ENCODE results near the gene ZNF836.

ZNF836 gene

DNA sequence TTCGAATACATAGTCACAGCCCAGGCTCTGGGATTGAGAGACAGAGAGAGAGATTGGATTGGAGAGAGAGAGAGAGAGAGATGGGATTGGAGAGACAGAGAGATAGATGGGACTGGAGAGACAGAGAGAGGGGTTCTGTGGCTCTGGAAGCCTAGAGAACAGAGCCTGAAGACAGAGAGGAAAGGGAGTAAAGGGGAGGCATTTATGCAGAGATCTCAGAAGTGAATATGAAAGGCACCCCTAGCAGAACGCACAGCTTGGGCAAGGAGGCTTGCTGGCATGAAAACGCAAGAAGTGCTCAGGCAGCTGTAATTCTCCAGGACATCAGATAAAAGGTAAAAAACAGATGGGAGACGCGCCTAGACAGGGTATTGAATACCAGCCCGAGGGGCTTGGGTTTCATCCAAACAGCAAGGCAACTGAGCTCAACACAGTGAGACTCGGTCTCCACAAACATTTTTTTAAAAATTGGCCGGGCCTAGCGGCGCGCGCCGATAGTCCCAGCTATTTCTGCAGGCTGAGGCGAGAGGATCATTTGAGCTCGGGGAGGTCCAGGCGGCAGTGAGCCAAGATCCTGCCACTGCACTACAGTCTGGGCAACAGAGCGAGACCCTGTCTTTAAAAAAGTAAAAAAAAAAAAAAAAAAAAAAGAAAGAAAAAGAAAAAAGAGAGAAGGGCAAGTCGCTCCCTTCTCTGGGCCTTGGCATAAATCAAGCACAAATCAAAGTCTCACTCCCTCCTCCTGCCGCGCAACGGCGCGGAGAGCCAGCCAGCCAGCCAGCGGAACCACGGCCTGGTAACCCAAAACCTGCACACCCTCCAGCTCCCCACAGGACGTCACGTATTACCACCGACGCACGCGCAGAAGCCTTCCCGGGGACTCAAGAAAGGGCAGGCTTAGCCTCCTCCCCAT lies 17.7 kb upstream of the ZNF836 start:
- no peak for DNase-seq (ENCODE audit: low read depth)

DNA sequence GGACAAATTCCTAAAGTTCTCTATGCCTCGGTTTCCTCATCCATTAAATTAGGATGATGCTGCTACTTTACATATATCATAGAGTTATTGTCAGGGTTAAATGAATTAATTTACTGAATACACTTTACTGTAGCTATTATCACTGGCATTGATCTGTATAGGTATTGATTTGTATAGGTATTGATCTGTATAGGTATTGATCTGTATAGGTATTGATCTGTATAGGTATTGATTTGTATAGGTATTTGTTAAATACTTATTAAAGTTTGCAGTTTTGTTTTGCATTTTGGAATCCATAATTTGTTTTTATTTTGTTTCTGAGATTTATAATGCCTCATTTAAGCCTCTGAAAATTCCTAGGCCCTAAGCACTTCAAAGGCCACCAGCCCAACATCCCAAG lies 16.0 kb upstream of the ZNF836 start:
- no peak for DNase-seq (ENCODE audit: low read depth)

DNA sequence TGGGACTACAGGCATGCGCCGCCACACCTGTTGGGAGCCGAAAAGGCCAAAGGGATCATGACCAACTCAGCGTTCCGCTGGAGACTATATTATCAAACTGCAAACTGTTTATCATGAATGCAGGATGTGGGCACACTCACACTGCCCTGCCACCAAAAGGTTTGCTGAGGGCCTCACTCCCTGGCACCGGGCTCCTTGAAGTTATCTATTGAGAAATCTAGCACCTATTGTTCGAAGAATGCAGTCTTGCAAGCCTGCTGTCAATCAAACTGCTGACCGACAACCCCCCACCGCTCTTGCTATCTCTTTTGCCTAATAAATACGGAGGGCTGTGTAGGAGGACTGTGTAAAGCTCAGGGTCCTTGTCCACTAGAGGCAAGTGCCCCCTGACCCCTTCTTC lies 5.2 kb upstream of the ZNF836 start:
- DNase-seq (ENCODE audit: low read depth) = no peak

DNA sequence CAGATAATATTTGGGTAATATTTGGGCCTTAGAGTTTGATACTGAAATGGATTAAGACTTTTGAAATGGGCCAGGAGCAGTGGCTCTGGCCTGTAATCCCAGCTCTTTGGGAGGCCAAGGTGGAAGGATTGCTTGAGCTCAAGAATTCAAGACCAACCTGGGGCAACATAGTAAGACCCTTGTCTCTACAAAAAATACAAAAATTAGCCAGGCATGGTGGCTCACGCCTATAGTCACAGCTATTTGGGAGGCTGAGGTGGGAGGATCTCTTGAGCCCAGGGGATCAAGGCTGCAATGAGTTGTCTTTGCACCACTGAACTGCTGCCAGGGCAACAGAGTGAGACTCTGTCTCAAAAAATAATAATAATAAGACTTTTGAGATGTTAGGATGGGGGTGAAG lies 926 bp upstream of the ZNF836 start:
- DNase-seq (ENCODE audit: low read depth) = no peak

DNA sequence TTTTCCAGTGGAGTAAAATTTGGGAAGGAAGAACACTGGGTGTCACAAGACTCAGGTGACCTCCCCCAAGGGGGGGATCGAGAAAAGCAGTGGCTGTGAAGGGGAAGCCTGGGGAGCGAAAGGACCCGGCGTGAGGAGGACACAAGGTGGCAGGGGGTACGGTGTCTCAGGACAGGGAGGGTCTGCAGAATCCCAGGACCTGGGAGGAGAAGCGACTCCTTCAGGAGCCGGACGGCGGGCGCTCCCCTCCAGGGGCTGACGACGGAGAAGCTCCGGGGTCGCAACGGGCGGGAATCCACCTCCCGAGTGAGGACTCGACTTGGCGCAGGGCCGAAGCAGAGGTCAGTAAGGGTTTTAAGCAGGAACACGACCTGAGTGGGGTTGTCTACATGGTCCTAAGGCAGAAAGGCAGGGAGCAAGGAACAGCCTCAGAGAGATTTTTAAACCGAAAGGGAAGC lies 529 bp downstream of the ZNF836 start:
- no peak for DNase-seq (ENCODE audit: low read depth)

DNA sequence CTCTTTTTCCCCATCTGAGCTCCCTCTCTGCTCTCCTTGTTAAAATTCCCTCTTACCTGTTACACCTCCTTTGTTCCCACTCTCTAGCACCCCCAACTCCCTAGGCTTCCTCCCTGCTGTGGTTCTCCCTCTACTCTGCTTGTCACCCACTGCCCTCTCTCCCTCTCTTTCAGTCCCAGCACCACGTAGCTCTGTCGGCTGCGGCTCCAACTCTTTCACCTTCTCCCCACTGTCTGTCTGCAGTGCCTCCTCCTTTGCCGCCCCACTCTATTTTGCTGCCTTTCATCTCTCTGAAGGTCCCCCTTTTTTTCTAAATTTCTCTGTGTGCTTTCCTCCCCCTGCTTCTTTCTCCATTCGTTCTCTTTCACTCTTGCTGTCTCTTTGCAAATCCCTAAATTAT lies 1.1 kb downstream of the ZNF836 start:
- no peak for DNase-seq (ENCODE audit: low read depth)

DNA sequence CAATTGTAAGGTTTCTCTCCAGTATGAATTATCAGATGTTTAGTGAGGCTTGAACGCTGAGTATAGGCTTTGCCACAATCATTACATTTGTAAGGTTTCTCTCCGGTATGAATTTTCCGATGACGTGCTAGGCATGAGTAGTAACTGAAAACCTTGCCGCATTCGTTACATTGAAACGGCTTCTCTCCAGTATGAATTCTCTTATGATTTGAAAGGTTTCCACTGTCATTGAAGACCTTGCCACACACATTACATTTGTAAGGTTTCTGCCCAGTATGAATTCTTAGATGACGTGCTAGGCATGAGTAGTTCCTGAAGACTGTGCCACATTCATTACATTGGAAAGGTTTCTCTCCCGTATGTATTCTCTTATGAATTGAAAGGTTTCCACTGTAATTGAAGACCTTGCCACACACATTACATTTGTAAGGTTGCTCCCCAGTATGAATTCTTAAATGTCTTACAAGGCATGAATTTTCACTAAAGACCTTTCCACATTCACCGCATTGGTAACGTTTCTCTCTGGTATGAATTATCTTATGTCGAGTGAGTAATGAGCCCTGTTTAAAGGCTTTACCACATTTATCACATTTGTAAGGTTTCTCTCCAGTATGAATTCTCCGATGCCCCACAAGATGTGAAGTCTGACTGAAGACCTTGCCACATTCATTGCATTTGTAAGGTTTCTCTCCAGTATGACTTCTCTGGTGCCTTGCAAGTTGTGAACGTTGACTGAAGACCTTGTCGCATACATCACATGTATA lies 15.6 kb downstream of the ZNF836 start:
- DNase-seq (ENCODE audit: low read depth) = no peak

DNA sequence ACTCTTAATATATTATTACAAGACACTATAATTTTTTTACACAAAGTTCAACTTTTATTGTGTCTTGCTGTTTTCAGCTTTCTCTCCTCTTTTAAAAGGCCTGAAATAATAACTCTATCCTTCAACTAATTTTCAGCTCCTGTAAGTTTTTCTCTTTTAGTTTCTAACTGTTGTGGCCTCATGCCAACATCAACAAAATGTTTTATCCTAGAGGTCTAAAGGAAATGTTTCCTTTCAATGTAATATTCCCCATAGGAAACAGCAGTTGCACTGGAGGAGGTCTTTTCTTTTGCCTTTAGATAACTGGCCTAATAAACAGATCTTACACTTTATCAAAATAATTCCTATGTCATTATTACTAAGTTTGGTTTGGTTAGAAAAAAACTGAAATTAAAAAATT lies 23.2 kb downstream of the ZNF836 start:
- no peak for DNase-seq (ENCODE audit: low read depth)

DNA sequence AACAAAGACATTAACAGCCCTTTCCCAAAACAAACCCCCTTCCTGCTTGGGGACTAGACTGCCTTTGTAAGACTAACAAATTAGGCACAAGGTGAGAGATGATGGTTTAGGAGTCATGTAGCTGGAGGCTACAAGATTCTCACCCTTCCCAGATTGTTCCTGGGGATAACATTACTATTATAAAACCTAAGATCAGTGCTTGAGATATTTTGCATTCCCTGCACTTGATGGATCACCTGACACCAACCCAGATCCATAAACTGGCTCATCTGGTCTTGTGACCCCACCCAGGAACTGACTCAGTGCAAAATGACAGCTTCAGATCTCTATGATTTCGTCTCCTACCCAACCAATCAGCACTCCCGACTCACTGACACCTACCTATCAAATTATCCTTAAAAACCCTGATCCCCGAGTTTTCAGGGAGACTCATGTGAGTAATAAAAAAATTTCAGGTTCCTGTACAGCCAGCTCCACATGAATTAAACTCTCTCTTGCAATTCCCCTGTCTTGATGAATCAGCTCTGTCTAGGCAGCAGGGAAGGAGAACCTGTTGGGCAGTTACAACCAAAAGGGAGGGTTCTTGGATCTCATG lies 29.3 kb downstream of the ZNF836 start:
- no peak for DNase-seq (ENCODE audit: low read depth)

DNA sequence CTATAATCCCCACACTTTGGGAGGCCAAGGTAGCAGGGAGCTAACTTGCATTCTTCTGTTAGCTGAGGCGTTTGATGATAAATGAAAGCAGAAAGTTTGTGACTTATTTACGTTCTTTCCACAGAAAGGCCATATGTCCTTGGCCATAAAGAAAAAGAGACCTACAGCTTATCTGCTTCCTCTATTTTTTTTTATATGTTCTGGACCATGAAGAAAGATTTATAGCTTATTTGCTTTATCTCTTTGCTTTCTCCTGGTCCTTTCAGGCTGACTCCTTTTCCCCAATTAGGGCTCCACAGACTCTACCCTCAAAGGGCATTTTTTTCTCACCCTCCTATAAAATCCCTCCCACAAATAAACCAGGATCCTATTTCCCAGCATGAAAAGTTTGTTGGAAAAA lies 30.2 kb downstream of the ZNF836 start:
- DNase-seq (ENCODE audit: low read depth) = no peak

DNA sequence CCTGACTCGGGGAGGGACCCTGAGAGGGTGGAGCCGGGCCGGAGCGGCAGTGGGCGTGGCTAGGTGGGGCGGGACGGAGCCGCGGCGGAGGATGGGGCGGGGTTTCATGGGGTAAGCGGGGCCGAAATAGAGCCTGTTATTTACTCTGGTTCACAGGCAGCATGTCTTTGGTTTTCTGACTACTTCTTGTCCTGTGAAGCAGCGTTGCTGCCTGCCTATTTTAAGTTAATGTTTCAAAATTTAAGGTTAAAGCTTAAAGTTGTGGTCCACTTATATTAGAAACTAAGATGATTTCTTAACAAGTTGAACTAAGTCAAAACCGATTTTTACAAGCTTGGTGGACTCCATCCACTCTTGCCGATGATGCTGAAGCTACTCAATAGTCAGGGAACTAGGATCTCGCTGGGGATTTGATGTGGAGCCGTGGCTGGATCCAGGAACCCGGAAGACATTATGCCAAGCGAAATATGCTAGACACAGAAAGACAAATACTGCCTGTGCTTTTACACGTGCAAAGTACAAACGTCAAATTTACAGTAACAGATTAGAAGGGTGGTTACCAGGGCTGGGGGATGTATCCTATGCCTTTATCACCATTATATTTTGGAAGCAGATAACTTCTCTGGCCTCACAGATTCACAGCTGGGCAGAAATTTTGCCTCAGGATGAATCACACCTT lies 31.2 kb downstream of the ZNF836 start:
- DNase-seq (ENCODE audit: low read depth) = peak; percentile 95

DNA sequence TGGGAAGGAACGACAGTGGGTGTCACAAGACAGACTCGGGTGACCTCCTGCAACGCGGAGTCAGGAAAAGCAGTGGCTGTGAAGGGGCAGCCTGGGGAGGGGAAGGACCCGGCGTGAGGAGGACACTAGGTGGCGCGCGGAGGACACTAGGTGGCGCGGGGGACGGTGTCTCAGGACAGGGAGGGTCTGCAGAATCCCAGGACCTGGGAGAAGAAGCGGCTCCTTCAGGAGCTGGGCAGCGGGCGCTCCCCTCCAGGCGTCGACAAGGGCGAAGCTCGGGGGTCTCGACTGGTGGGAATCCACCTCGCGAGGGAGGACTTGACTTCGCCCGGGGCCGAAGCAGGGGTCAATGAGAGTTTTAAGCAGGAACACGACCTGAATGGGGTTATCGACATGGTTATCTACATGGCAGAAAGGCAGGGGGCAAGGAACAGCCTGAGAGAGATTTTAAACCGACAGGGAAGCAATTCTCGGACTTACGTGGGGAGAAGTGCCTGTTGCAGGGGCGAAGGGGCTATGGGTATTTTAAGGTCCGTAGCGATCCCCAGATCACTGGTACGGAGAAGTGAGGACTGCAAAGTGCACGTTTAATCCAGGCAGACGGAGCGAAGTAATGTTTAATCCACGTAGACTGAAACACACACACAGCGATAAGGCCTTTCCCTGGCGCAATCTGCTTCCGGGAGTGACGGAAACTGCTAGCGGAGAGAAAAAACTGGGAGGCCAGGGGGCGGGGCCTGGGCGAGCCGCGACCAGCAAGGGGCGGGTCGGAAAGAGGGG lies 32.0 kb downstream of the ZNF836 start, which contains the start of gene ZNF616:
Gene ZNF616, minus strand, starts transcription at position 687 of the 780 bp plus-strand sequence. CDS start 9,426 bp downstream, outside the sequence.
- peak; percentile 66 for DNase-seq (ENCODE audit: low read depth)

DNA sequence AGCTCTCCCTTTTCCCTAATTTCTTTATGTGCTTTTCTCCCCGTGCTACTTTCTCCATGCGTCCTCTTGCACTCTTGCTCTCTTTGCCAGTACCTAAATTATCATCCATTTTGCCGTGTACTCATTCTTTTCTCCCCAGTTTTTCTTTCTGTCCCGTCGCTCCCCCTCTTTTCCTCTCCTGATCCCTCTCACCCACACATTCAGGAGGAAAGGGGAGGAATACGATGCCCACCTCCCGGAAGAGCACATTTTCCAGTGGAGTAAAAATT lies 32.5 kb downstream of the ZNF836 start:
- DNase-seq (ENCODE audit: low read depth) = no peak

DNA sequence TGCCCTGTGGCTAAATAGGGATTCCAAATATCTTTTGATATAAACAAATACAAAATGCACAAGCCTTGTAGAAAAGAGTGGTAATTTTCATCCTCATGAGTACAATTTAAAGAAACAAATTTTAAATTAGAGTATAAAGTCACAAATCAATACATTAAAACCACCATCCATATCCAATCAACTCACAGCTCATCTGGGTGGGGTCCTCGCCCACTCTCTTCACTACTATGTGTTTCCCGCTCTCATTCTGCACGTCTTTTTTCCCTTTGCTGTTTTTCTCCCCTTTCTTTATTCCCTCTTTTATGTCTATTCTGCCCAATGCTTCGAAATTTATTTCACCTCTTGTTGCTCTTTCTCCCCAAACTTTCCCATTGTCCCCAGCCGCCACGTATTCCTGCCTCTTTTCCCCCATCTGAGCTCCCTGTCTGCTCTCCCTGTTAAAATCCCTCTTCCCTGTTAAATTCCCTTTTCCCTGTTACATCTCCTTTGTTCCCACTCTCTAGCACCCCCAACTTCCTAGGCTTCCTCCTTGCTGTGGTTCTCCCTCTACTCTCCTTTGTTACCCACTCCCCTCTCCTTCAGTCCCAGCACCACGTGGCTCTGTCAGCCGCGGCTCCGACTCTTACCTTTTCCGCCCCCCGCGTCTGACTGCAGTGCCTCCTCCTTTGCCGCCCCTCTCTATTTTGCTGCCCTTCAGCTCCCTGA lies 33.0 kb downstream of the ZNF836 start:
- no peak for DNase-seq (ENCODE audit: low read depth)

DNA sequence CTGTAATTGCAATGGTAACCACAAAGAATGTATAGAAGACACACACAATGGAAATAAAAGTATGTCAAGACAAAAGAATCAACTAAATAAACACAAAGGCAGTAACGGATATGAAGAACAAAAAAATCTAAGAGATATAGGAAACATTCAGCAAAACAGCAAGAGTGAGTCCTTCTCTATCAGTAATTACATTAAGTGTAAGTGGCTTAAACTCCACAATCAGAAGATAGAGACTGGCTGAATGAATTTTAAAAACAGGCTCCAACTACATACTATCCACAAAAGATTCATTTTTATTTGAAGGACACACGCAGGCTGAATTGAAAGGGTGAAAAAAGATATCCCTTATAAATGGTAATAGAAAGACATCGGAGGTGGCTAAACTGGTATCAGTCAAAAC lies 51.1 kb downstream of the ZNF836 start:
- DNase-seq (ENCODE audit: low read depth) = no peak

DNA sequence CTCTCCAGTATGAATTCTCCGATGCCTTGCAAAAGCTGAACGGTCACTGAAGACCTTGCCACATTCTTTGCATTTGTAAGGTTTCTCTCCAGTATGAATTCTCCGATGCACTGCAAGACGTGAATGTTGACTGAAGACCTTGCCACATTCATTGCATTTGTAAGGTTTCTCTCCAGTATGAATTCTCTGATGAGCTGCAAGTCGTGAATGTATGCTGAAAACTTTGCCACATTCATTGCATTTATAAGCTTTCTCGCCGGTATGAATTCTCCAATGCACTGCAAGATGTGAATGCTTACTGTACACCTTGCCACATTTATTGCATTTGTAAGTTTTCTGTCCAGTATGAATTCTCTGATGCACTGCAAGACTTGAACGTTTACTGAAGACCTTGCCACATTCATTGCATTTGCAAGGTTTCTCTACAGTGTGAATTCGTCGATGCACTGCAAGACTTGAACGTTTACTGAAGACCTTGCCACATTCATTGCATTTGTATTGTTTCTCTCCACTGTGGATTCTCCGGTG lies 55.8 kb downstream of the ZNF836 start:
- no peak for DNase-seq (ENCODE audit: low read depth)

DNA sequence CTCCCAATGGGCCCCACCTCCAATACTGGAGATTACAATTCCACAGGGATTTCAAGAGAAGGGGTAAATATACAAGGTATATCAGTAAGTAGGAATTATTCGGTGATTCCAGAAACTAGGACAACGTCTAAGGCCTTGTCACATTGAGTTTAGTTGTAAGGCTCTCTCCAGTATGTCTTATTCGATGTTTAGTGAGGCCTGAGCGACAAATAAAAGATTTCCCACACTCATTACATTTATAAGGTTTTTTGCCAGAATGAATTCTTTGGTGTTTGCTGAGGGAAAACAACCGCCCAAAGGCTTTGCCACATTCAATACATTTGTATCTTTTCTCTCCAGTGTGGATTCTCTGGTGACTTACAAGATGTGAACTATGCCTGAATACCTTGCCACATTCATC lies 56.7 kb downstream of the ZNF836 start:
- no peak for DNase-seq (ENCODE audit: low read depth)

DNA sequence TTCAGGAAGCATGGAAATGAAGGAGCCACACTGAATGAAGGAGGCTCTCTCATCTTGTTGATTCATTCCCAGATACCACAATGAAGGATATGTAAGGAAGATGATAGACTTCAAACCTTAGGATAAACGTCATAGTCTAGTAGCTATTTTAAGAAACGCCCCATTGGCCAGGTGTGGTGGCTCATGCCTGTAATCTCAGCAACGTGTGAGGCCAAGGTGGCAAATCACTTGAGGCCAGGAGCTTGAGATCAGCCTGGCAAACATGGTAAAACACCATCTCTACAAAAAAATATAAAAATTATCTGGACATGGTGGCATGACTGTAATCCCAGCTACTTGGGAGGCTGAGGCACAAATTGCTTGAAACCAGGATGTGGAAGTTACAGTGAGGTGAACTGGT lies 58.8 kb downstream of the ZNF836 start:
- DNase-seq (ENCODE audit: low read depth) = no peak

DNA sequence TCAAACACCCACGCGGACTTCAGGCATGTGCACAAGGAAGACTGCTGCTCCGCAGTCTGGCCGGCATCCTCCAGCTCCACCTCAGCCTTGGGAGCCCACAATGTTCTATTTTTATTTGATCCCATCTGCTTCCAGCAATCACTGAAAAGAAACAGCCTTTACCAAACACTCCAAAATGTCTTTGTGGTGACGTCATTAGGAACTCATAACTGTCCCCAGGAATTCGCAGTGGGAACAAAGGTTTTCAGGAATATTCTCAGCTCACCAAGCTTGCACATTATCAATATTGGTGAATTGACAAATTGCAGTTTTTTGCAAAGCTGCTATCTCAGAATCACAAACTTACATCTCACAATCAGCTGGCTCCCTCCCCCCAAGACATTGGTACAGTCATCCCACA lies 60.6 kb downstream of the ZNF836 start:
- DNase-seq (ENCODE audit: low read depth) = no peak

Measured in stimulated activated CD8-positive, alpha-beta memory T cell treated with anti-CD3 and anti-CD28 coated beads, Interleukin-15, amount 100 ng/mL, for 1 hour (primary cell).